ENCODE data around the gene RALGDS. TPM values are rescaled to one million over a fixed set of nuclear protein-coding genes. Genes with fewer than 3 reads are reported as not detected.

RALGDS gene
- total RNA-seq, 1 experiment from 2014 or later = 13.7 TPM

DNA sequence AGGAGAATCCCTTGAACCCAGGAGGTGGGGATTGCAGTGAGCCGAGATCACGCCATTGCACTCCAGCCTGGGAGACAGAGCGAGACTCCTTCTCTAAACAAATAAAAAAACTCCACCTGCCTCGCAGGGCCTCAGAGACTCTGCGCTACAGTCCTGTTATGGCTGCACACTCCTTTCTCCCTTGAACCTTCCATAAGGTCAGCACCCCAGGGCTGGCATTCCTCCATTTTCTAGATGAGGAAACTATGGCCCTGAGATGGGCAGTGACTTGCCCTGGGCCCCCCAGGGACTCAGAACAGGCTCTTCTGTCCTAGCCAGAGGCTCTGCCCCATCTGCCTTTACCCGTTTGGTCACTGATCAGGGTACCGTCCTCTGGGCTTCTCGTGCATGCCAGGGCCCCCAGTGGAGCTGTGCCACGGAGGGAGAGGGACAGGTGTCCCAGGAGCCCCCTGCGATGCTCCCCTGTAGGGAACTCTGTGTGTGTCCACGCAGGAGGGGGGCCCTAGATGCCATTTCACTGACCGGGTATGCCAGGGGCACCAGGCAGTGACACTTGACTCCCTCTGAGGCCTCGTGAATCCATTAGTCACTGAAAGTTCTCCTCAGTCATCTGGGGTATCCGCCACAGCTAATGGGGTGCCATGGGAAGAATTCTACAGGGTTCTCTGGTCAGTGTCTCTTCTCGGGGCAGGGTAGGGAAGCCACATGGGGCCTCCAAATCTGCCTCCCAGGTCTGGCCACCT, 16.2 kb downstream of the RALGDS start:
- BruUV-seq (replicated peaks) = no TSS peak
- intact Hi-C loops (cut with micrococcal nuclease; ENCODE audit: unreplicated experiment) = no loop called here
- Mint-ChIP-seq H3K4me1 (ENCODE audit: low read depth, unreplicated experiment) (no peaks in the 10 kb centered on the region), H3K4me3 (ENCODE audit: low read depth, unreplicated experiment) (no peak overlapping the region), H3K27ac (ENCODE audit: unreplicated experiment) (no peak overlapping the region), H3K36me3 (ENCODE audit: insufficient read depth, unreplicated experiment) (peaks cover 13% of the 10 kb centered on the region), H3K9me3 (ENCODE audit: low read depth, unreplicated experiment) (no peaks in the 10 kb centered on the region), H3K27me3 (ENCODE audit: unreplicated experiment) (no peaks in the 10 kb centered on the region)
- CTCF ChIA-PET = interaction anchor here (4.1 kb wide), 1 partner anchor 40 kb away, joined by 36 read pairs; no protein-coding TSS in a partner anchor
- TF ChIP-seq, protein P1, sequence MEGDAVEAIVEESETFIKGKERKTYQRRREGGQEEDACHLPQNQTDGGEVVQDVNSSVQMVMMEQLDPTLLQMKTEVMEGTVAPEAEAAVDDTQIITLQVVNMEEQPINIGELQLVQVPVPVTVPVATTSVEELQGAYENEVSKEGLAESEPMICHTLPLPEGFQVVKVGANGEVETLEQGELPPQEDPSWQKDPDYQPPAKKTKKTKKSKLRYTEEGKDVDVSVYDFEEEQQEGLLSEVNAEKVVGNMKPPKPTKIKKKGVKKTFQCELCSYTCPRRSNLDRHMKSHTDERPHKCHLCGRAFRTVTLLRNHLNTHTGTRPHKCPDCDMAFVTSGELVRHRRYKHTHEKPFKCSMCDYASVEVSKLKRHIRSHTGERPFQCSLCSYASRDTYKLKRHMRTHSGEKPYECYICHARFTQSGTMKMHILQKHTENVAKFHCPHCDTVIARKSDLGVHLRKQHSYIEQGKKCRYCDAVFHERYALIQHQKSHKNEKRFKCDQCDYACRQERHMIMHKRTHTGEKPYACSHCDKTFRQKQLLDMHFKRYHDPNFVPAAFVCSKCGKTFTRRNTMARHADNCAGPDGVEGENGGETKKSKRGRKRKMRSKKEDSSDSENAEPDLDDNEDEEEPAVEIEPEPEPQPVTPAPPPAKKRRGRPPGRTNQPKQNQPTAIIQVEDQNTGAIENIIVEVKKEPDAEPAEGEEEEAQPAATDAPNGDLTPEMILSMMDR (IDR thresholded peaks at IDR 0.05; ENCODE audit: unreplicated experiment) = no peak
- DNase-seq = no peak

- H3K27me3 Mint-ChIP-seq (ENCODE audit: unreplicated experiment) = no peaks in the 10 kb centered on the region
Observed at GRCh38 chr9:133103987-133104505, 17.0 kb downstream of the RALGDS start.

GRCh38 chr9:133103183-133103986, 17.7 kb downstream of the RALGDS start:
- DNase-seq = peak; percentile 74
- TF ChIP-seq, protein P1 (IDR thresholded peaks at IDR 0.05; ENCODE audit: unreplicated experiment) = peak; percentile 89
- Mint-ChIP-seq H3K4me1 (ENCODE audit: low read depth, unreplicated experiment) (no peaks in the 10 kb centered on the region), H3K27ac (ENCODE audit: unreplicated experiment) (no peak overlapping the region), H3K4me3 (ENCODE audit: low read depth, unreplicated experiment) (no peak overlapping the region), H3K9me3 (ENCODE audit: low read depth, unreplicated experiment) (no peaks in the 10 kb centered on the region), H3K36me3 (ENCODE audit: insufficient read depth, unreplicated experiment) (peaks cover 15% of the 10 kb centered on the region), H3K27me3 (ENCODE audit: unreplicated experiment) (no peaks in the 10 kb centered on the region)
- intact Hi-C loops (cut with micrococcal nuclease; ENCODE audit: unreplicated experiment) = loop anchor here (1.0 kb wide), 1 partner anchor 41 kb away; no protein-coding TSS in a partner anchor
- BruUV-seq (replicated peaks) = no TSS peak
- CTCF ChIA-PET = interaction anchor here (0.6 to 4.1 kb wide), 4 partner anchors 9 to 44 kb away, joined by 3 to 36 read pairs (median 8); no protein-coding TSS in a partner anchor

More at GRCh38 chr9:133103987-133104505, 17.0 kb downstream of the RALGDS start:
- Mint-ChIP-seq H3K27ac (ENCODE audit: unreplicated experiment) (no peak overlapping the region), H3K4me3 (ENCODE audit: low read depth, unreplicated experiment) (no peak overlapping the region), H3K9me3 (ENCODE audit: low read depth, unreplicated experiment) (no peaks in the 10 kb centered on the region), H3K4me1 (ENCODE audit: low read depth, unreplicated experiment) (no peaks in the 10 kb centered on the region), H3K36me3 (ENCODE audit: insufficient read depth, unreplicated experiment) (peaks cover 13% of the 10 kb centered on the region)
- DNase-seq = no peak
- CTCF ChIA-PET = interaction anchor here (1.3 to 4.1 kb wide), 3 partner anchors 30 to 44 kb away, joined by 6 to 36 read pairs (median 11); no protein-coding TSS in a partner anchor
- intact Hi-C loops (cut with micrococcal nuclease; ENCODE audit: unreplicated experiment) = loop anchor here (1.0 kb wide), 1 partner anchor 40 kb away; no protein-coding TSS in a partner anchor
- no TSS peak for BruUV-seq (replicated peaks)
- TF ChIP-seq, protein P1 (IDR thresholded peaks at IDR 0.05; ENCODE audit: unreplicated experiment) = no peak
